Measurements from ENCODE around the gene SPAG17. TPM values are rescaled to one million over a fixed set of nuclear protein-coding genes. Genes with fewer than 3 reads are reported as not detected.
A peak's percentile ranks its signal among the peaks of the same experiment; 100 is the strongest.

Gene SPAG17
- total and polyA plus RNA-seq, 2 experiments from 2014 or later: 1.0 to 1.1 TPM

GRCh38 chr1:117928881-117929342 lies 256.1 kb downstream of the SPAG17 start:
- Mint-ChIP-seq H3K4me1 (peaks cover 43% of the 10 kb centered on the region), H3K4me3 (peak overlapping the region; percentile 96), H3K27me3 (ENCODE audit: insufficient read depth, low read depth, poor library complexity) (peaks cover 10% of the 10 kb centered on the region), H3K36me3 (ENCODE audit: low read depth) (peaks cover 5% of the 10 kb centered on the region), H3K9me3 (peaks cover 2% of the 10 kb centered on the region; the same call in 1 of the 3 replicates), H3K27ac (peak overlapping the region; percentile 85)
- Histone ChIP-seq H3K9me2 (ENCODE audit: insufficient read depth) (no peaks in the 10 kb centered on the region), H3K27me3 (ENCODE audit: insufficient read depth) (no peaks in the 10 kb centered on the region), H3K79me2 (replicated peaks; ENCODE audit: insufficient read depth) (peaks cover 94% of the 10 kb centered on the region), H2AFZ (peak overlapping the region; percentile 67; the same call in 1 of the 2 replicates), H3K4me1 (ENCODE audit: insufficient read depth) (peaks cover 28% of the 10 kb centered on the region), H4K20me1 (replicated peaks; ENCODE audit: insufficient read depth) (peaks cover 21% of the 10 kb centered on the region), H3F3A (replicated peaks; ENCODE audit: low read depth) (no peaks in the 10 kb centered on the region), H3K27ac (ENCODE audit: low read depth) (0 out of 2 replicates have a peak overlapping the region, but pooled peaks have one; percentile 3), H3K4me2 (peak overlapping the region; percentile 98), H3K36me3 (ENCODE audit: insufficient read depth) (no peaks in the 10 kb centered on the region), H3K4me3 (peak overlapping the region; percentile 78)
- DNase-seq (ENCODE audit: low spot score): peak; percentile 79
- peak; percentile 81 for ATAC-seq
- TF ChIP-seq EZH2phosphoT487 (IDR thresholded peaks at IDR 0.05; ENCODE audit: unreplicated experiment) (no peak), CTCF (conservative IDR thresholded peaks at IDR 0.05; ENCODE audit: low read depth in 2 of 2) (peak in 1 of 2 experiments; percentile 36; a peak in 2 of 4 replicates), CREB1 (CRISPR knock-in tag; IDR thresholded peaks at IDR 0.05; ENCODE audit: low read depth) (no peak)

- Histone ChIP-seq H3F3A (replicated peaks; ENCODE audit: low read depth) (no peaks in the 10 kb centered on the region), H3K27ac (ENCODE audit: low read depth) (no peak overlapping the region), H4K20me1 (replicated peaks; ENCODE audit: insufficient read depth) (peaks cover 9% of the 10 kb centered on the region; the same call in 1 of the 2 replicates), H3K79me2 (replicated peaks; ENCODE audit: insufficient read depth) (peaks cover 88% of the 10 kb centered on the region), H3K4me2 (no peak overlapping the region), H2AFZ (no peak overlapping the region), H3K9me2 (ENCODE audit: insufficient read depth) (no peaks in the 10 kb centered on the region), H3K4me3 (no peak overlapping the region), H3K36me3 (ENCODE audit: insufficient read depth) (no peaks in the 10 kb centered on the region; the same call in 1 of the 2 replicates), H3K4me1 (ENCODE audit: insufficient read depth) (peaks cover 28% of the 10 kb centered on the region), H3K27me3 (ENCODE audit: insufficient read depth) (no peaks in the 10 kb centered on the region)
- Mint-ChIP-seq H3K36me3 (ENCODE audit: low read depth) (no peaks in the 10 kb centered on the region; the same call in none of the 3 replicates), H3K27ac (no peak overlapping the region), H3K27me3 (ENCODE audit: insufficient read depth, low read depth, poor library complexity) (peaks cover 10% of the 10 kb centered on the region), H3K4me3 (no peak overlapping the region), H3K4me1 (peaks cover 46% of the 10 kb centered on the region), H3K9me3 (peaks cover 8% of the 10 kb centered on the region; the same call in 1 of the 3 replicates)
- ATAC-seq: no peak
- no peak for DNase-seq (ENCODE audit: low spot score)
- TF ChIP-seq CTCF (conservative IDR thresholded peaks at IDR 0.05; ENCODE audit: low read depth in 2 of 2) (no peak), ZNF114 (CRISPR knock-in tag; IDR thresholded peaks at IDR 0.05) (no peak), POLR2AphosphoS5 (IDR thresholded peaks at IDR 0.05; ENCODE audit: low read depth) (no peak), ZNF331 (CRISPR knock-in tag; IDR thresholded peaks at IDR 0.05; ENCODE audit: low read depth) (no peak), ZNF462 (CRISPR knock-in tag; IDR thresholded peaks at IDR 0.05) (no peak), EZH2 (IDR thresholded peaks at IDR 0.05; ENCODE audit: low read depth, unreplicated experiment) (no peak), EZH2phosphoT487 (IDR thresholded peaks at IDR 0.05; ENCODE audit: unreplicated experiment) (no peak), NANOG (IDR thresholded peaks at IDR 0.05; ENCODE audit: borderline replicate concordance) (no peak), ETS1 (IDR thresholded peaks at IDR 0.05) (no peak)
Observed at GRCh38 chr1:117925981-117926380, 259.0 kb downstream of the SPAG17 start.
